ENCODE results near the gene IPO4. TPM values are rescaled to one million over a fixed set of nuclear protein-coding genes. Genes with fewer than 3 reads are reported as not detected.

IPO4 gene
- total RNA-seq, 5 donors from 2014 or later (not counting 1 experiment from before 2014, with no cell fraction given): 34.4 to 53.4 (median 39.6) TPM

- Mint-ChIP-seq H3K9me3 (no peaks in the 10 kb centered on the region), H3K4me3 (no peak overlapping the region), H3K27me3 (no peaks in the 10 kb centered on the region), H3K4me1 (peaks cover 77 to 88% (median 85%) of the 10 kb centered on the region in 3 donors), H3K27ac (peak overlapping the region; percentile 65 to 97), H3K36me3 (peaks cover 54% of the 10 kb centered on the region)
- no peaks in the 10 kb centered on the region for H3K27me3 ChIP-seq (replicated peaks in 1 of 2; ENCODE audit: control insufficient read depth in 2 of 2, extremely low read depth in 1 of 2, insufficient read depth in 2 of 2, low read length in 1 of 2)
- ChIA-PET CTCF (no interaction called here), POLR2A (interaction anchor here (0.5 to 0.6 kb wide), 2 partner anchors 45 to 121 kb away, joined by 3 to 5 read pairs; partner anchors contain the start of genes DCAF11 (in 1 of the 2) and NRL (in 1 of the 2))
- peaks cover 35 to 53% of the 10 kb centered on the region in 2 experiments for H3K4me1 ChIP-seq (ENCODE audit: control insufficient read depth in 1 of 2, extremely low read depth in 1 of 2, insufficient read depth in 2 of 2, low read length in 2 of 2)
- ATAC-seq (replicated peaks in 1 of 4) (no peak), DNase-seq (no peak)
- H3K4me3 ChIP-seq (ENCODE audit: control insufficient read depth in 1 of 2, extremely low read depth in 1 of 2, low read length in 1 of 2): no peak overlapping the region
- no peaks in the 10 kb centered on the region for H3K9me3 ChIP-seq
- no peak overlapping the region for H3K27ac ChIP-seq (ENCODE audit: low read length)
- H3K36me3 ChIP-seq (ENCODE audit: control insufficient read depth in 2 of 2, extremely low read depth in 1 of 2, insufficient read depth in 1 of 2, low read length in 1 of 2): peaks cover 11 to 66% of the 10 kb centered on the region in 2 donors
- WGBS (ENCODE audit: insufficient coverage): no CpG with 5 or more reads among the region's 5 CpGs
Observed at GRCh38 chr14:24235804-24236688, 47.4 kb upstream of the IPO4 start.

- H3K4me1 ChIP-seq (ENCODE audit: control insufficient read depth in 1 of 2, extremely low read depth in 1 of 2, insufficient read depth in 2 of 2, low read length in 2 of 2): peaks cover 20 to 48% of the 10 kb centered on the region in 2 experiments
- H3K27ac ChIP-seq (ENCODE audit: low read length): peak overlapping the region; percentile 72
- ChIA-PET CTCF (interaction anchor here (0.6 to 2.8 kb wide), 5 partner anchors 8 to 644 kb away, joined by 3 to 9 read pairs (median 3); partner anchors contain the start of genes MDP1 (in 1 of the 2) and TINF2 (in 1 of the 2)), POLR2A (interaction anchor here in 1 of 2 donors (2.0 kb wide), 1 partner anchor 8 kb away, joined by 6 read pairs; the partner anchor contains the start of gene TINF2)
- 94% methylated on average over 3 of the region's 3 CpGs for WGBS (ENCODE audit: insufficient coverage)
- H3K27me3 Mint-ChIP-seq: no peaks in the 10 kb centered on the region
- peak overlapping the region; percentile 47 to 95 (median 83) for H3K4me3 Mint-ChIP-seq
- no peaks in the 10 kb centered on the region for H3K9me3 Mint-ChIP-seq
- DNase-seq (no peak), ATAC-seq (replicated peaks in 1 of 4) (no peak)
- peak overlapping the region; percentile 62 to 97 for H3K27ac Mint-ChIP-seq
- peaks cover 3 to 49% of the 10 kb centered on the region in 2 donors for H3K36me3 ChIP-seq (ENCODE audit: control insufficient read depth in 2 of 2, extremely low read depth in 1 of 2, insufficient read depth in 1 of 2, low read length in 1 of 2)
- peaks cover 64 to 75% (median 70%) of the 10 kb centered on the region in 3 donors for H3K4me1 Mint-ChIP-seq
- H3K4me3 ChIP-seq (ENCODE audit: control insufficient read depth in 1 of 2, extremely low read depth in 1 of 2, low read length in 1 of 2): no peak overlapping the region
- peaks cover 41% of the 10 kb centered on the region for H3K36me3 Mint-ChIP-seq
- no peaks in the 10 kb centered on the region for H3K9me3 ChIP-seq
- no peaks in the 10 kb centered on the region for H3K27me3 ChIP-seq (replicated peaks in 1 of 2; ENCODE audit: control insufficient read depth in 2 of 2, extremely low read depth in 1 of 2, insufficient read depth in 2 of 2, low read length in 1 of 2)
Observed at GRCh38 chr14:24234095-24235005, 45.7 kb upstream of the IPO4 start.

- Mint-ChIP-seq H3K27ac (peak overlapping the region; percentile 97), H3K27me3 (no peaks in the 10 kb centered on the region), H3K4me3 (peak overlapping the region; percentile 83 to 99 (median 95)), H3K9me3 (no peaks in the 10 kb centered on the region), H3K36me3 (peaks cover 37% of the 10 kb centered on the region), H3K4me1 (peaks cover 60 to 71% (median 65%) of the 10 kb centered on the region in 3 donors)
- Histone ChIP-seq H3K27me3 (replicated peaks in 1 of 2; ENCODE audit: control insufficient read depth in 2 of 2, extremely low read depth in 1 of 2, insufficient read depth in 2 of 2, low read length in 1 of 2) (no peaks in the 10 kb centered on the region), H3K4me3 (ENCODE audit: control insufficient read depth in 1 of 2, extremely low read depth in 1 of 2, low read length in 1 of 2) (peak overlapping the region; percentile 76 to 98), H3K27ac (ENCODE audit: low read length) (peak overlapping the region; percentile 72), H3K4me1 (ENCODE audit: control insufficient read depth in 1 of 2, extremely low read depth in 1 of 2, insufficient read depth in 2 of 2, low read length in 2 of 2) (peaks cover 18 to 42% of the 10 kb centered on the region in 2 experiments), H3K9me3 (no peaks in the 10 kb centered on the region), H3K36me3 (ENCODE audit: control insufficient read depth in 2 of 2, extremely low read depth in 1 of 2, insufficient read depth in 1 of 2, low read length in 1 of 2) (peaks cover 3 to 41% of the 10 kb centered on the region in 2 donors)
- ATAC-seq (replicated peaks in 1 of 4) (no peak), DNase-seq (no peak)
- ChIA-PET POLR2A (interaction anchor here in 1 of 2 donors (2.0 kb wide), 1 partner anchor 9 kb away, joined by 6 read pairs; the partner anchor contains the start of gene TINF2), CTCF (interaction anchor here in 1 of 2 donors (2.8 kb wide), 1 partner anchor 9 kb away, joined by 9 read pairs; the partner anchor contains the start of gene TINF2)
- WGBS (ENCODE audit: insufficient coverage): 22% methylated on average over 1 of the region's 2 CpGs
Observed at GRCh38 chr14:24233538-24233866, 44.9 kb upstream of the IPO4 start.

- peak within 1 kb of the TSS; percentile 72 for H3K27ac ChIP-seq (ENCODE audit: low read length)
- H3K36me3 ChIP-seq (ENCODE audit: control insufficient read depth in 2 of 2, extremely low read depth in 1 of 2, insufficient read depth in 1 of 2, low read length in 1 of 2): peaks cover 0 to 39% of the 10 kb centered on the region in 2 donors
- H3K9me3 ChIP-seq: no peaks in the 10 kb centered on the region
- ATAC-seq (replicated peaks in 1 of 4) (peak; percentile 20 to 49 (median 38)), DNase-seq (peak in 4 of 35 experiments; percentile 7 to 43 (median 13))
- H3K4me3 ChIP-seq (ENCODE audit: control insufficient read depth in 1 of 2, extremely low read depth in 1 of 2, low read length in 1 of 2): peak within 1 kb of the TSS; percentile 76 to 98
- Mint-ChIP-seq H3K4me3 (peak within 1 kb of the TSS; percentile 83 to 99 (median 95)), H3K27me3 (no peaks in the 10 kb centered on the region), H3K4me1 (peaks cover 54 to 66% (median 61%) of the 10 kb centered on the region in 3 donors), H3K9me3 (no peaks in the 10 kb centered on the region), H3K27ac (peak within 1 kb of the TSS; percentile 97), H3K36me3 (peaks cover 35% of the 10 kb centered on the region)
- H3K4me1 ChIP-seq (ENCODE audit: control insufficient read depth in 1 of 2, extremely low read depth in 1 of 2, insufficient read depth in 2 of 2, low read length in 2 of 2): peaks cover 18 to 41% of the 10 kb centered on the region in 2 experiments
- POLR2A ChIA-PET: interaction anchor here (0.5 to 2.0 kb wide), 2 partner anchors 9 to 67 kb away, joined by 5 to 6 read pairs; partner anchors contain the start of gene TINF2 (in 1 of the 2)
- CTCF ChIA-PET: interaction anchor here in 1 of 2 donors (2.8 kb wide), 1 partner anchor 10 kb away, joined by 9 read pairs; the partner anchor contains the start of gene TINF2
- 4% methylated on average over 29 of the region's 38 CpGs for WGBS (ENCODE audit: insufficient coverage)
- H3K27me3 ChIP-seq (replicated peaks in 1 of 2; ENCODE audit: control insufficient read depth in 2 of 2, extremely low read depth in 1 of 2, insufficient read depth in 2 of 2, low read length in 1 of 2): no peaks in the 10 kb centered on the region
Observed at GRCh38 chr14:24232645-24233537, 44.3 kb upstream of the IPO4 start, which contains the start of gene GMPR2. GMPR2 (plus strand) TSS chr14:24232929; CDS start chr14:24233254, 325 bp downstream.

GRCh38 chr14:24232121-24232644, 43.6 kb upstream of the IPO4 start, which contains the start of gene NEDD8:
NEDD8 (minus strand) TSS chr14:24232367; CDS start chr14:24232267, 100 bp downstream.
- Histone ChIP-seq H3K27me3 (replicated peaks in 1 of 2; ENCODE audit: control insufficient read depth in 2 of 2, extremely low read depth in 1 of 2, insufficient read depth in 2 of 2, low read length in 1 of 2) (no peaks in the 10 kb centered on the region), H3K27ac (ENCODE audit: low read length) (peak within 1 kb of the TSS; percentile 72), H3K4me1 (ENCODE audit: control insufficient read depth in 1 of 2, extremely low read depth in 1 of 2, insufficient read depth in 2 of 2, low read length in 2 of 2) (peaks cover 18 to 41% of the 10 kb centered on the region in 2 experiments), H3K36me3 (ENCODE audit: control insufficient read depth in 2 of 2, extremely low read depth in 1 of 2, insufficient read depth in 1 of 2, low read length in 1 of 2) (peaks cover 0 to 32% of the 10 kb centered on the region in 2 donors), H3K4me3 (ENCODE audit: control insufficient read depth in 1 of 2, extremely low read depth in 1 of 2, low read length in 1 of 2) (peak within 1 kb of the TSS; percentile 76 to 98), H3K9me3 (no peaks in the 10 kb centered on the region)
- Mint-ChIP-seq H3K9me3 (no peaks in the 10 kb centered on the region), H3K27me3 (no peaks in the 10 kb centered on the region), H3K27ac (peak within 1 kb of the TSS; percentile 97), H3K4me1 (peaks cover 50 to 65% (median 58%) of the 10 kb centered on the region in 3 donors), H3K36me3 (peaks cover 32% of the 10 kb centered on the region), H3K4me3 (peak within 1 kb of the TSS; percentile 83 to 99 (median 95))
- peak; percentile 76 to 92 (median 86) for DNase-seq
- 0% methylated on average over 27 of the region's 30 CpGs for WGBS (ENCODE audit: insufficient coverage)
- POLR2A ChIA-PET: interaction anchor here in 1 of 2 donors (2.0 kb wide), 1 partner anchor 10 kb away, joined by 6 read pairs; the partner anchor contains the start of gene TINF2
- CTCF ChIA-PET: interaction anchor here in 1 of 2 donors (2.8 kb wide), 1 partner anchor 10 kb away, joined by 9 read pairs; the partner anchor contains the start of gene TINF2
- ATAC-seq (replicated peaks in 1 of 4): peak; percentile 87 to 90 (median 90)

All from T-cell (primary cell).